GM12801 (cell line): Measurements from ENCODE around the gene BTBD19.

Source experiments
- CTCF ChIP-seq: IDR thresholded peaks from one replicate; pipeline ENCODE4 v1.5.1; 2011; ENCODE audit warnings: control low read depth; ENCODE audit not compliant: insufficient read length; ENCODE audit errors: extremely low read depth

BTBD19 gene

GRCh38 chr1:44811234-44811633, 2.9 kb downstream of the BTBD19 start:
- no peak for TF ChIP-seq CTCF

- no peak for TF ChIP-seq CTCF
These were observed 4.7 kb downstream of the BTBD19 start for GRCh38 chr1:44812822-44813543.

GRCh38 chr1:44817307-44817706, 9.0 kb downstream of the BTBD19 start:
- TF ChIP-seq CTCF = no peak

- TF ChIP-seq CTCF = no peak
These were observed 9.6 kb downstream of the BTBD19 start for GRCh38 chr1:44817771-44818495.

- TF ChIP-seq CTCF = no peak
These were observed 10.9 kb downstream of the BTBD19 start for GRCh38 chr1:44819196-44819607.

- no peak for TF ChIP-seq CTCF
These were observed 11.4 kb downstream of the BTBD19 start for GRCh38 chr1:44819608-44820327.
